HCT116 (cell line): Measurements from ENCODE around the gene OR6J1. TPM values are rescaled to one million over a fixed set of nuclear protein-coding genes. Genes with fewer than 3 reads are reported as not detected.

Experiments used
- ATAC-seq: fragments of 200-7000 bp; cut with Tn5 transposase; 2 replicates; pipeline ENCODE4 v1.9.1; 2020; ENCODE audit warnings: mild to moderate bottlenecking, moderate library complexity
- BruUV-seq: library from RNA; stranded (reverse); fragments of 400-500 nt; replicated peaks from 2 replicates; lab custom pipeline; 2021; lab: Mats Ljungman, UMichigan
- CTCF ChIA-PET: fragments of 300-600 bp; sonication (Branson Sonifier 250); formaldehyde crosslinking; loops from one replicate; lab custom pipeline; 2021; ENCODE audit warnings: antibody characterized with exemption; lab: Charles Lee
- POLR2A ChIA-PET: fragments of 300-600, 350-600 bp; sonication (Branson Sonifier 250); formaldehyde crosslinking; loops from one replicate; lab custom pipeline; 2021; ENCODE audit warnings: antibody characterized with exemption; lab: Charles Lee
- RAD21 ChIA-PET, 2 experiments: fragments of 300-600 bp; sonication (Branson Sonifier 250); formaldehyde crosslinking; loops; one replicate each; lab custom pipeline; 2023; ENCODE audit warnings: low total read pairs in 2 of 2; ENCODE audit not compliant: uncharacterized antibody in 2 of 2, unreplicated experiment in 2 of 2, low non-redundant PET in 1 of 2; lab: Charles Lee
- DNase-seq: peaks from one replicate; pipeline ENCODE4 v3.0.0-alpha.2; 2010; ENCODE audit warnings: low read depth, low spot score
- H2AFZ ChIP-seq: fragments of 200-600 bp; shearing (Covaris generic), sonication (generic); 2 replicates; pipeline ENCODE4 v1.6.1; 2017; ENCODE audit warnings: low read depth, mixed run types, mixed read lengths, antibody characterized with exemption, low read length; ENCODE audit not compliant: poor library complexity, severe bottlenecking
- H3K27ac ChIP-seq: 2 replicates; pipeline ENCODE4 v1.5.1; 2012; ENCODE audit warnings: low read depth, low read length
- H3K27me3 ChIP-seq: fragments of 200-600 bp; sonication (generic); 2 replicates; pipeline ENCODE4 v1.6.1; 2016; ENCODE audit warnings: mixed run types, low read length, mixed read lengths; ENCODE audit not compliant: insufficient read depth
- H3K36me3 ChIP-seq, 2 experiments: fragments of 200-500 bp in 1 of 2; fragments of 200-600 bp in 1 of 2; sonication (Bioruptor generic) in 1 of 2; sonication (generic) in 1 of 2; 2 replicates each; pipeline versions ENCODE4 v1.5.1 to v1.6.1; 2014 to 2016; ENCODE audit warnings: low read length in 2 of 2, inconsistent platforms in 1 of 2, mixed read lengths in 1 of 2, mixed run types in 1 of 2; ENCODE audit not compliant: insufficient read depth in 2 of 2, control insufficient read depth in 1 of 2
- H3K4me1 ChIP-seq, 2 experiments: fragments of 200-600 bp in 1 of 2; sonication (generic) in 1 of 2; 2 replicates each; pipeline versions ENCODE4 v1.5.1 to v1.6.1; 2012 to 2017; ENCODE audit warnings: low read length in 2 of 2, inconsistent platforms in 1 of 2, mild to moderate bottlenecking in 1 of 2, mixed read lengths in 1 of 2, mixed run types in 1 of 2, moderate library complexity in 1 of 2; ENCODE audit not compliant: insufficient read depth in 2 of 2, control insufficient read depth in 1 of 2
- H3K4me2 ChIP-seq: fragments of 200-600 bp; sonication (generic); 2 replicates; pipeline ENCODE4 v1.6.1; 2017; ENCODE audit warnings: mixed run types, low read length, mixed read lengths
- H3K4me3 ChIP-seq, 2 experiments: fragments of 200-600 bp in 1 of 2; sonication (generic) in 1 of 2; replicated peaks in 1 of 2; 2 replicates each; pipeline ENCODE4 v1.5.1; 2011 to 2016; ENCODE audit warnings: low read length in 2 of 2, control low read depth in 1 of 2, low read depth in 1 of 2, mild to moderate bottlenecking in 1 of 2, mixed read lengths in 1 of 2, mixed run types in 1 of 2
- H3K79me2 ChIP-seq: fragments of 200-600 bp; sonication (generic); 2 replicates; pipeline ENCODE4 v1.6.1; 2017; ENCODE audit warnings: mild to moderate bottlenecking, mixed run types, low read length, moderate library complexity, mixed read lengths; ENCODE audit not compliant: insufficient read depth
- H3K9ac ChIP-seq: fragments of 200-600 bp; sonication (generic); 2 replicates; pipeline ENCODE4 v1.6.1; 2016; ENCODE audit warnings: low read length, mixed read lengths
- H3K9me2 ChIP-seq: fragments of 200-600 bp; sonication (generic), shearing (Covaris generic); 2 replicates; pipeline ENCODE4 v1.6.1; 2017; ENCODE audit warnings: mixed run types, mild to moderate bottlenecking, moderate library complexity; ENCODE audit not compliant: insufficient read depth
- H3K9me3 ChIP-seq, 2 experiments: fragments of 200-500 bp in 1 of 2; fragments of 200-600 bp in 1 of 2; sonication (Bioruptor generic) in 1 of 2; sonication (generic) in 1 of 2; 2 replicates each; pipeline ENCODE4 v1.6.1; 2014 to 2017; ENCODE audit warnings: low read length in 2 of 2, mixed read lengths in 2 of 2, inconsistent platforms in 1 of 2, low read depth in 1 of 2, mild to moderate bottlenecking in 1 of 2, mixed run types in 1 of 2, moderate library complexity in 1 of 2; ENCODE audit not compliant: control insufficient read depth in 1 of 2, insufficient read depth in 1 of 2
- H4K20me1 ChIP-seq: fragments of 200-600 bp; sonication (generic), shearing (Covaris generic); 2 replicates; pipeline ENCODE4 v1.6.1; 2017; ENCODE audit warnings: mixed run types, mild to moderate bottlenecking, moderate library complexity; ENCODE audit not compliant: insufficient read depth
- ELF1 ChIP-seq: IDR thresholded peaks from 2 replicates; pipeline ENCODE4 v1.6.1; 2012; ENCODE audit warnings: low read depth, borderline replicate concordance
- EZH2 ChIP-seq: fragments of 200-600 bp; sonication (generic); IDR thresholded peaks from 2 replicates; pipeline ENCODE4 v1.6.1; 2017; ENCODE audit warnings: antibody characterized with exemption, mixed run types
- EZH2phosphoT487 ChIP-seq: fragments of 200-600 bp; IDR thresholded peaks from 2 replicates; pipeline ENCODE4 v1.6.1; 2018; ENCODE audit warnings: antibody characterized with exemption, borderline replicate concordance
- FOSL1 ChIP-seq: IDR thresholded peaks from 2 replicates; pipeline ENCODE4 v1.6.1; 2012; ENCODE audit warnings: low read depth
- POLR2AphosphoS5 ChIP-seq: IDR thresholded peaks from 2 replicates; pipeline ENCODE4 v1.6.1; 2011; ENCODE audit warnings: mild to moderate bottlenecking, low read depth, low read length, moderate library complexity
- SIN3A ChIP-seq: IDR thresholded peaks from 2 replicates; pipeline ENCODE4 v1.6.1; 2012; ENCODE audit warnings: low read depth
- SRF ChIP-seq: IDR thresholded peaks from 2 replicates; pipeline ENCODE4 v1.6.1; 2012; ENCODE audit warnings: low read depth
- TCF7L2 ChIP-seq: IDR thresholded peaks from 2 replicates; pipeline ENCODE4 v1.7.0; 2011; ENCODE audit warnings: borderline replicate concordance, inconsistent platforms; ENCODE audit not compliant: insufficient read depth, insufficient read length; ENCODE audit errors: extremely low read depth
- ZFX ChIP-seq: fragments of 450-650 bp; IDR thresholded peaks from 2 replicates; pipeline ENCODE4 v1.6.1; 2017
- intact Hi-C: fragments of 100-400 bp; cut with micrococcal nuclease; formaldehyde crosslinking; loops from 2 replicates; pipeline ENCODE4 v1.10.0; 2022
- total RNA-seq: library from RNA; stranded (reverse); gene quantifications from one replicate; pipeline ENCODE4 v1.2.1, GENCODE V29; 2021; ENCODE audit not compliant: unreplicated experiment
- TF ChIP-seq, protein P1 (sequence below), 3 experiments: fragments of 200-600 bp in 1 of 3; sonication (generic) in 1 of 3; IDR thresholded peaks in 2 of 3; conservative IDR thresholded peaks in 1 of 3; 2 replicates each; pipeline ENCODE4 v1.5.1; 2012 to 2017; ENCODE audit warnings: low read depth in 2 of 3, low read length in 2 of 3, antibody characterized with exemption in 1 of 3, borderline replicate concordance in 1 of 3, control low read depth in 1 of 3, mild to moderate bottlenecking in 1 of 3, mixed read lengths in 1 of 3, mixed run types in 1 of 3, moderate library complexity in 1 of 3; ENCODE audit not compliant: insufficient read depth in 1 of 3
- TF ChIP-seq, protein P2 (sequence below): IDR thresholded peaks from 2 replicates; pipeline ENCODE4 v1.6.1; 2012; ENCODE audit warnings: low read depth

The OR6J1 gene
- total RNA-seq, 1 experiment from 2014 or later: not detected

DNA sequence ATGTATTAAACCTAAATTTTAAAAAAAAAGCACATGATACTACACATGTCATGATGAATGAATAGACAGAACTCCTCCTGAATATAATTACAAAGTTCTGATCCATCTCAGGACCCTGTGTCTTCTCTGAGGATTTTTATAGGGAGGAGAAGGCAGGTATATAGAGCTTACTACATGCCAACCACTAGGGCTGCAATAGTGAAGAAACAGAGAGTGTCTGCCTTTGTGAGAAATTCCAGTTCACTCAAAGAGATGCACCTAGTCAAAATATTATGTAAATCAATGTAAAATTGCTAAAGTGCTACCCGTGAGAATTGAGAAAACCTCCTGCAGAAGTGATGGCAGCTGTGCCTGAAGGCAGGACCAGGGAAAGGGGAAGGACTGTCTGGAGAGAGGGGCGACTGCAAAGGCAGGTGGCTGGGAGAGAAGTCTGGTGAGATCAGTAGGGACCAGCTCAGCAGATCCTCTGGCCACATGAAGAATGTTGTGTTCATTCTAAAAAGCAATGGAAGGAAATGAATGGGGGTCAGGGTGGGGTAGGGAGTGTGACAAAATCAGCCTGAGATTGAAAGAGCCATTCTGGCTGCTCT, 31.0 kb downstream of the OR6J1 start:
- no peaks in the 10 kb centered on the region for H3K27me3 ChIP-seq
- H3K36me3 ChIP-seq: no peaks in the 10 kb centered on the region
- RAD21 ChIA-PET: no interaction called here
- POLR2A ChIA-PET: no interaction called here
- peak overlapping the region; percentile 73 for H3K4me2 ChIP-seq
- peak overlapping the region; percentile 58 for H3K9ac ChIP-seq
- no TSS peak for BruUV-seq
- H2AFZ ChIP-seq: no peak overlapping the region
- no peaks in the 10 kb centered on the region for H3K9me3 ChIP-seq
- CTCF ChIA-PET: interaction anchor here (0.6 to 1.0 kb wide), 3 partner anchors 24 to 104 kb away, joined by 3 to 4 read pairs (median 4); no protein-coding TSS in a partner anchor
- intact Hi-C loops: no loop called here
- H3K4me3 ChIP-seq: no peak overlapping the region
- TF ChIP-seq TCF7L2: no peak
- TF ChIP-seq, protein P1, sequence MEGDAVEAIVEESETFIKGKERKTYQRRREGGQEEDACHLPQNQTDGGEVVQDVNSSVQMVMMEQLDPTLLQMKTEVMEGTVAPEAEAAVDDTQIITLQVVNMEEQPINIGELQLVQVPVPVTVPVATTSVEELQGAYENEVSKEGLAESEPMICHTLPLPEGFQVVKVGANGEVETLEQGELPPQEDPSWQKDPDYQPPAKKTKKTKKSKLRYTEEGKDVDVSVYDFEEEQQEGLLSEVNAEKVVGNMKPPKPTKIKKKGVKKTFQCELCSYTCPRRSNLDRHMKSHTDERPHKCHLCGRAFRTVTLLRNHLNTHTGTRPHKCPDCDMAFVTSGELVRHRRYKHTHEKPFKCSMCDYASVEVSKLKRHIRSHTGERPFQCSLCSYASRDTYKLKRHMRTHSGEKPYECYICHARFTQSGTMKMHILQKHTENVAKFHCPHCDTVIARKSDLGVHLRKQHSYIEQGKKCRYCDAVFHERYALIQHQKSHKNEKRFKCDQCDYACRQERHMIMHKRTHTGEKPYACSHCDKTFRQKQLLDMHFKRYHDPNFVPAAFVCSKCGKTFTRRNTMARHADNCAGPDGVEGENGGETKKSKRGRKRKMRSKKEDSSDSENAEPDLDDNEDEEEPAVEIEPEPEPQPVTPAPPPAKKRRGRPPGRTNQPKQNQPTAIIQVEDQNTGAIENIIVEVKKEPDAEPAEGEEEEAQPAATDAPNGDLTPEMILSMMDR (IDR thresholded peaks at IDR 0.05 in 2 of 3, conservative IDR thresholded peaks at IDR 0.05 in 1 of 3; ENCODE audit: borderline replicate concordance in 1 of 3, insufficient read depth in 1 of 3, low read depth in 2 of 3, low read length in 2 of 3): peak in 2 of 3 experiments; percentile 34 to 37; a peak in 4 of 6 replicates
- no peak for DNase-seq
- no peaks in the 10 kb centered on the region for H4K20me1 ChIP-seq
- no peak overlapping the region for H3K27ac ChIP-seq
- H3K4me1 ChIP-seq: peaks cover 17 to 23% of the 10 kb centered on the region in 2 experiments
- no peaks in the 10 kb centered on the region for H3K79me2 ChIP-seq
- ATAC-seq: no peak
- no peaks in the 10 kb centered on the region for H3K9me2 ChIP-seq

GRCh38 chr14:22610931-22611330, 33.2 kb downstream of the OR6J1 start:
- ChIA-PET CTCF (no interaction called here), POLR2A (no interaction called here), RAD21 (no interaction called here)
- H4K20me1 ChIP-seq: no peaks in the 10 kb centered on the region
- H3K9me2 ChIP-seq: no peaks in the 10 kb centered on the region
- DNase-seq (no peak), ATAC-seq (no peak)
- H3K4me3 ChIP-seq: no peak overlapping the region
- H3K9ac ChIP-seq: no peak overlapping the region
- intact Hi-C loops: no loop called here
- no peaks in the 10 kb centered on the region for H3K9me3 ChIP-seq
- H3K79me2 ChIP-seq: no peaks in the 10 kb centered on the region
- peaks cover 0 to 2% of the 10 kb centered on the region in 2 experiments; a peak in 1 of 4 replicates for H3K36me3 ChIP-seq
- H3K4me1 ChIP-seq: peaks cover 17 to 23% of the 10 kb centered on the region in 2 experiments
- no peak overlapping the region for H2AFZ ChIP-seq
- TF ChIP-seq ZFX (no peak), ELF1 (no peak), POLR2AphosphoS5 (no peak), FOSL1 (no peak), EZH2phosphoT487 (no peak), SRF (no peak), SIN3A (no peak), TCF7L2 (no peak), EZH2 (no peak)
- TF ChIP-seq, protein P2, sequence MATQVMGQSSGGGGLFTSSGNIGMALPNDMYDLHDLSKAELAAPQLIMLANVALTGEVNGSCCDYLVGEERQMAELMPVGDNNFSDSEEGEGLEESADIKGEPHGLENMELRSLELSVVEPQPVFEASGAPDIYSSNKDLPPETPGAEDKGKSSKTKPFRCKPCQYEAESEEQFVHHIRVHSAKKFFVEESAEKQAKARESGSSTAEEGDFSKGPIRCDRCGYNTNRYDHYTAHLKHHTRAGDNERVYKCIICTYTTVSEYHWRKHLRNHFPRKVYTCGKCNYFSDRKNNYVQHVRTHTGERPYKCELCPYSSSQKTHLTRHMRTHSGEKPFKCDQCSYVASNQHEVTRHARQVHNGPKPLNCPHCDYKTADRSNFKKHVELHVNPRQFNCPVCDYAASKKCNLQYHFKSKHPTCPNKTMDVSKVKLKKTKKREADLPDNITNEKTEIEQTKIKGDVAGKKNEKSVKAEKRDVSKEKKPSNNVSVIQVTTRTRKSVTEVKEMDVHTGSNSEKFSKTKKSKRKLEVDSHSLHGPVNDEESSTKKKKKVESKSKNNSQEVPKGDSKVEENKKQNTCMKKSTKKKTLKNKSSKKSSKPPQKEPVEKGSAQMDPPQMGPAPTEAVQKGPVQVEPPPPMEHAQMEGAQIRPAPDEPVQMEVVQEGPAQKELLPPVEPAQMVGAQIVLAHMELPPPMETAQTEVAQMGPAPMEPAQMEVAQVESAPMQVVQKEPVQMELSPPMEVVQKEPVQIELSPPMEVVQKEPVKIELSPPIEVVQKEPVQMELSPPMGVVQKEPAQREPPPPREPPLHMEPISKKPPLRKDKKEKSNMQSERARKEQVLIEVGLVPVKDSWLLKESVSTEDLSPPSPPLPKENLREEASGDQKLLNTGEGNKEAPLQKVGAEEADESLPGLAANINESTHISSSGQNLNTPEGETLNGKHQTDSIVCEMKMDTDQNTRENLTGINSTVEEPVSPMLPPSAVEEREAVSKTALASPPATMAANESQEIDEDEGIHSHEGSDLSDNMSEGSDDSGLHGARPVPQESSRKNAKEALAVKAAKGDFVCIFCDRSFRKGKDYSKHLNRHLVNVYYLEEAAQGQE: no peak
- TF ChIP-seq, protein P1 (IDR thresholded peaks at IDR 0.05 in 2 of 3, conservative IDR thresholded peaks at IDR 0.05 in 1 of 3; ENCODE audit: borderline replicate concordance in 1 of 3, insufficient read depth in 1 of 3, low read depth in 2 of 3, low read length in 2 of 3): no peak
- no TSS peak for BruUV-seq
- no peak overlapping the region for H3K27ac ChIP-seq
- H3K4me2 ChIP-seq: no peak overlapping the region
- no peaks in the 10 kb centered on the region for H3K27me3 ChIP-seq
